Stomach (tissue), 4 donors: ENCODE data around the gene TSPAN14.

ENCODE experiments used
- POLR2A ChIP-seq, 4 donors: fragments of 450-650 bp; IDR thresholded peaks; one replicate each; pipeline ENCODE4 v1.6.1; 2016; ENCODE audit warnings: antibody characterized with exemption in 4 of 4, control low read depth in 2 of 4, mild to moderate bottlenecking in 1 of 4, moderate library complexity in 1 of 4
- POLR2AphosphoS5 ChIP-seq, 3 donors: sonication (generic); formaldehyde crosslinking; IDR thresholded peaks; one replicate each; pipeline ENCODE4 v1.6.1; 2016; ENCODE audit warnings: antibody characterized with exemption in 3 of 3

GRCh38 chr10:80441831-80442230 is 12.3 kb upstream of the TSPAN14 start:
- no peak for TF ChIP-seq POLR2A (IDR thresholded peaks at IDR 0.05)
- TF ChIP-seq POLR2AphosphoS5 (IDR thresholded peaks at IDR 0.05): no peak
